Measurements from ENCODE around the gene LAMTOR2. TPM values are rescaled to one million over a fixed set of nuclear protein-coding genes. Genes with fewer than 3 reads are reported as not detected.

LAMTOR2 gene
- total and polyA plus RNA-seq, 9 of the 15 experiments (the other 6 are each of a cell fraction or from before 2014, with no cell fraction given), result 39.0 to 161 (median 74.6) TPM

DNA sequence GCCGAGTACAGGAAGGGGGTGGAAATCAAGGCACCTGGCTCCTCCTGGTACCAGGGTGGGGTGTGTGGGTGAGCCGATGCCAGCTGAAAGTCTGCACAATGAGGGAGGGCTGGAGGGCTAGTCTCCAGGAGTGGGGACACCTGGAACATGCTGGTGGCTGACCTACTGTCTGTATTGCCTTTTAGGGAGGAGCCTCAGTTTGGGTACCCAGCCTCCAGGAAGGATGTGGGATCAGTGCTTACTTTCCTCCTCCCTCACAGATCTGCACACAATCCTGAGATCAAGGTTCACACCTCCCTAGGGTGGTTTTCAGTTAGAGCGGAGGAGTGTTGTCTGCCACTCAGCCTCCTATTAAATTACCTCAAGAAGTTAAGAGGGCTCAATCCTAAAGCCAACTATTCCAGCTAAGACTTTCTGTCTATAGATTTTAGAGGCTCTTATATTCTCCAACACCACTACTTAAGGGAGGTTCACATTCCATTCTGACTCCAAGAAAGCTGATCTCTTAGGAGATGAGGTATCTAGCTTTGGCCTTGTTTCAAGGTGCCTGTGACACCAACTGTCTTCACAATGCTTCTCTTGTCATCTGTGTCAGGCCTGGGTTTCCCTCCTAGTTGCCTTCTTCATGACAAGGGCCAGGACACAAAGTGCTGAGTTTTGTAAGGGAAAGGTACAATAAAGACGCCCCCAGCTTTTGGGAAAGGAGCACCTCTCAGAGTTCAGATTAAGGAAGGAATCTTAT lies 49.6 kb upstream of the LAMTOR2 start (continued):
- no peak for TF ChIP-seq SIRT6 (IDR thresholded peaks at IDR 0.05; ENCODE audit: low read depth, low read length)
- TF ChIP-seq RAD51 (IDR thresholded peaks at IDR 0.05; ENCODE audit: borderline replicate concordance, low read depth), result no peak
- no peak for TF ChIP-seq TOE1 (IDR thresholded peaks at IDR 0.05; ENCODE audit: borderline replicate concordance)
- no peak for TF ChIP-seq TOE1 (CRISPR knock-in tag; IDR thresholded peaks at IDR 0.05; ENCODE audit: borderline replicate concordance, low read depth)
- no peak for TF ChIP-seq SNIP1 (IDR thresholded peaks at IDR 0.05; ENCODE audit: low read depth)
- TF ChIP-seq TRIM28 (IDR thresholded peaks at IDR 0.05), result no peak
- TF ChIP-seq, protein P1, sequence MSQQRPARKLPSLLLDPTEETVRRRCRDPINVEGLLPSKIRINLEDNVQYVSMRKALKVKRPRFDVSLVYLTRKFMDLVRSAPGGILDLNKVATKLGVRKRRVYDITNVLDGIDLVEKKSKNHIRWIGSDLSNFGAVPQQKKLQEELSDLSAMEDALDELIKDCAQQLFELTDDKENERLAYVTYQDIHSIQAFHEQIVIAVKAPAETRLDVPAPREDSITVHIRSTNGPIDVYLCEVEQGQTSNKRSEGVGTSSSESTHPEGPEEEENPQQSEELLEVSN (IDR thresholded peaks at IDR 0.05; ENCODE audit: borderline replicate concordance in 1 of 2, extremely low read depth in 1 of 2, insufficient read depth in 1 of 2, insufficient read length in 1 of 2, low read depth in 1 of 2, low read length in 1 of 2, poor library complexity in 1 of 2, severe bottlenecking in 1 of 2), result no peak
- no peak for TF ChIP-seq SMARCB1 (IDR thresholded peaks at IDR 0.05; ENCODE audit: insufficient read length, low read depth)
- no peak for TF ChIP-seq RBM14 (IDR thresholded peaks at IDR 0.05; ENCODE audit: borderline replicate concordance, insufficient read depth, low read depth, low read length)
- TF ChIP-seq ARID1B (IDR thresholded peaks at IDR 0.05), result no peak
- no peak for TF ChIP-seq ZNF263 (CRISPR knock-in tag; IDR thresholded peaks at IDR 0.05; ENCODE audit: borderline replicate concordance)
